Measurements from ENCODE around the gene ANGPTL2. TPM values are rescaled to one million over a fixed set of nuclear protein-coding genes. Genes with fewer than 3 reads are reported as not detected.
"Not testable (repeated sequence)": the region's sequence is repeated elsewhere in the genome, so short reads cannot be mapped to it uniquely, and the experiment has no call there.

ANGPTL2 gene
- total RNA-seq, 1 experiment from 2014 or later: 5.0 TPM

- DNase-seq (ENCODE audit: low read depth): no peak
Measured at GRCh38 chr9:127155314-127155960, 33.0 kb upstream of the ANGPTL2 start.

GRCh38 chr9:127154390-127155191 lies 32.2 kb upstream of the ANGPTL2 start:
- DNase-seq (ENCODE audit: low read depth): peak; percentile 58

DNA sequence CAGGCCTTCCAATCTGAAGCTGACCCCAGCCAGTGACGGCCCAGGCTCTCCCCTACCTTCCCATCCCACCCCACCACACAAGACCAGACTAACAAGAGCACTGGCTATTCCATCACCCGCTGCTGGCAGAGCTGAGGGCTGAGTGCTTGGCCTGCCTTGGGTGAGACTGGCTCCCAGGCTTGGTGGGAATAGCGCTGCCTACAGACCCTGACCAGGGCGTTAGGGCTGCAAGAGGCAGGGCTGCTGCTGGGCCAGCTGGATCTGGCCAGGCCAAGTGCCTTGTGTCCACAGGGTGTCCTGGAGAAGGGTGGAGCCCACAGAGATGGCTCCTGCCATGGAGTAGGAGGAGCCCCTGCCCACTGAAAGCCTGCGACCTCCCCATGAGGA lies 31.6 kb upstream of the ANGPTL2 start:
- no peak for DNase-seq (ENCODE audit: low read depth)

GRCh38 chr9:127153501-127153900 lies 31.1 kb upstream of the ANGPTL2 start:
- DNase-seq (ENCODE audit: low read depth): no peak

GRCh38 chr9:127149463-127150390 lies 27.3 kb upstream of the ANGPTL2 start:
- DNase-seq (ENCODE audit: low read depth): no peak

- DNase-seq (ENCODE audit: low read depth): no peak
Measured at GRCh38 chr9:127149010-127149409, 26.6 kb upstream of the ANGPTL2 start.

DNA sequence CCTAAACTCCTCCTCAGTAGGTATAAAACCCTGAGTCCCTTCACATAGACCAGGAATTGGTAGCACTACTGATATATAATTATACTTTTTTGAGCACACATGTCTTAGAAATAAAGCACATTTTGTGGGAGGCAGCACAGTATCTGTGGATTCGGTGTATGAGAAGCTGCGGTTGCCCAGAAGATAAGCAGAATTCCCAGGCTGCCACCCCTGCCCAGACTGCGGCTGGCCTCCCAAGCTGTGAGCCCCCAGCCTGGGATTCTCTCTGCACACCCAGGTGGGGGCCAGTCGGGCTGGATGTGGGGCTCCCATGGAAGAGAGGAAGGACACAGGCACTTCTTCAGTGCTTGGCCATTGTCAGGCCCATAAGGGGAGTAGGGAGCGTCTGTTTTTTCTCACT lies 25.6 kb upstream of the ANGPTL2 start:
- no peak for DNase-seq (ENCODE audit: low read depth)

DNA sequence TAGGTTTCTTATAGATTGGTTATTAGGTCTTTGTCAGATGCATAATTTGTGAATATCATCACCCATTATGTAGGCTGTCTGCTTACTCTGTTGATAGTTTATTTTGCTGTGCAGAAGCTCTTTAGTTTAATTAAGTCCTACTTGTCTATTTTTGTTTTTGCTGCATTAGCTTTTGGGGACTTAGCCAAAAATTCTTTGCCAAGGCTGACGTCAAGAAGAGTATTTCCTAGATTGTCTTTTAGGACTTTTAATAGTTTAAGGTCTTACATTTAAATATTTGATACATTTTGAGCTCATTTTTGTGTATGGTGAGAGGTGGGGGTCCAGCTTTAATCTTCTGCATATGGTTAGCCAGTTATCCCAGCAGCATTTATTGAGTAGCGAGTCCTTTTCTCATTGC lies 24.8 kb upstream of the ANGPTL2 start:
- no peak for DNase-seq (ENCODE audit: low read depth)

DNA sequence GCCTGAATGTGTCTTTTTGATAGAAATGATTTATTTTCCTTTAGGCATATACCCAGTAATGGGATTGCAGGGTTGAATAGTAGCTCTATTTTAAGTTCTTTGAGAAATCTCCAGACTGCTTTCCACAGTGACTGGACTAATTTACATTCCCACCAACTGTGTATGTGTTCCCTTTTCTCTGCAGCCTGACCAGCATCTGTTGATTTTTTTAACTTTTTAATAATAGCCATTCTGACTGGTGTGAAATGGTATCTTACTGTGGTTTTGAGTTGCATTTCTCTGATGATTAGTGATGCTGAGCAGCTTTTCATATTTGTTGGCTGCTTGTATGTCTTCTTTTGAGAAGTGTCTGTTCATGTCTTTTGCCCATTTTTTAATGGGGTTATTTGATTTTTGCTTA lies 24.4 kb upstream of the ANGPTL2 start:
- DNase-seq (ENCODE audit: low read depth): not testable (repeated sequence)

- DNase-seq (ENCODE audit: low read depth): no peak
Measured at GRCh38 chr9:127144670-127145445, 22.4 kb upstream of the ANGPTL2 start.

- DNase-seq (ENCODE audit: low read depth): no peak
Measured at GRCh38 chr9:127143920-127144465, 21.6 kb upstream of the ANGPTL2 start.

DNA sequence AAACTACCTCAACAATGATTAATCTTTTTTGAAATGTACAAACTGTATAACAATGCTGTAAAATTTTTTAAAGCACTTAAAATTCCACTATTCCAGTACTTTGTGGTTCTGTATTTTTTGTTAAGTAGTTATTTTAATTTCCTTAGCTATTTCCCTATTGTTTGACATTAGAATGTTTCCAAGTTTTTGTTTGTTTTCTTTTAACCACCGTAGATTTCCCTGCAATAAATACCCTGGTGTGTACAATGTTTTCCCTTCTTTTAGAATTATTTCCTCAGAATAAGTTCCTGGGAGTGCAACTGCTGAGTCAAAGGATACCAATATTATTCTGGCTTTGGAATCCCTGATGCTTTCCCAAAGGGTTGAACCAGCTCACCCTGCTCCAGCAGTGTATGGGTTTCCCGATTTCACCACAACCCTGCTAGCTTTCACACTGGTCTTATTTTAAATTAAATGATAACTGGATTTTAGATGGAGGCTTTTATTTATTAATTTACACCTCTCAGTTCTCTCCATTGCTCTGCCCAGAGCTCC lies 20.6 kb upstream of the ANGPTL2 start:
- DNase-seq (ENCODE audit: low read depth): no peak

GRCh38 chr9:127142291-127142690 lies 19.9 kb upstream of the ANGPTL2 start:
- DNase-seq (ENCODE audit: low read depth): no peak

DNA sequence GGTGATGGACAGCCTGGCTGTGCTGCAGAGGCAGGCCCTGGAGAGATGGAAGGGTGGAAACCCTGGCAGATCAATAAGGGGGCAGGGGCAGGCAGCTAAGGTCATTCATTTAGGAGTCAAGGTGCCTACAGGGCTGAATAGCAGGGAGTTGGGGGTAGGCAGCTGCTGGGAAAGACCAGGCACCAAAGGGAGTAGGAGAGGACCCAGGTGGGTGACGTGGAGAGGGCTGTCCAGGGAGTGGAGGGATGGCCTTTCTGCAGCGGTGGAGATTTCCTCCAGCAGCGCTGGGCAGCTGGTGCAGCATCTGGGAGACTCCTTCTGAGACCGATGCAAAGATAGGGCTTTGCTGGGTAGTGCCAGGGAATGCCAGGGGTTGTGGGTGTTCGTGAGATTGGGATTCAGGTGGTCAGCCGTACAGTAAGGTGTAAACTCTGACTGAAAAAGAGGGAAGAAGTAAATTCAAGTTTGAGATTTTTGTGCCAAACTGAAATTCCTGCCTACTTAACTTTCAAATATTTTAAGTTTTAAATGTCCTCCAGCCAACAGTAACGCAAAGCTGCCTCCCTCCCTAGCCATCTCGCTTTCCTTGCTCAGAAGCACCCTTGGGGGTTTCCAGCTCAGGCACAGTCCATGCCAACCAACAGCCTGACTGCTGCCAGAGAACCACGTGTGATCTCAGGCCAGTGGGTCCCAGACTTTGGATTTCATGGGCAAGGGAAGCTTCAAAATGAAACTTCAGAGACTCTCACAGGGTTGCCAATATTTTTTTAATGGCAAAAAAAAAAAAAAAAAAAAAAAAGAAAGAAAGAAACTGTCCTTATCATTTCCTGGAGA lies 18.6 kb upstream of the ANGPTL2 start:
- no peak for DNase-seq (ENCODE audit: low read depth)

- DNase-seq (ENCODE audit: low read depth): no peak
Measured at GRCh38 chr9:127140181-127140580, 17.7 kb upstream of the ANGPTL2 start.

- DNase-seq (ENCODE audit: low read depth): no peak
Measured at GRCh38 chr9:127139775-127140174, 17.3 kb upstream of the ANGPTL2 start.

DNA sequence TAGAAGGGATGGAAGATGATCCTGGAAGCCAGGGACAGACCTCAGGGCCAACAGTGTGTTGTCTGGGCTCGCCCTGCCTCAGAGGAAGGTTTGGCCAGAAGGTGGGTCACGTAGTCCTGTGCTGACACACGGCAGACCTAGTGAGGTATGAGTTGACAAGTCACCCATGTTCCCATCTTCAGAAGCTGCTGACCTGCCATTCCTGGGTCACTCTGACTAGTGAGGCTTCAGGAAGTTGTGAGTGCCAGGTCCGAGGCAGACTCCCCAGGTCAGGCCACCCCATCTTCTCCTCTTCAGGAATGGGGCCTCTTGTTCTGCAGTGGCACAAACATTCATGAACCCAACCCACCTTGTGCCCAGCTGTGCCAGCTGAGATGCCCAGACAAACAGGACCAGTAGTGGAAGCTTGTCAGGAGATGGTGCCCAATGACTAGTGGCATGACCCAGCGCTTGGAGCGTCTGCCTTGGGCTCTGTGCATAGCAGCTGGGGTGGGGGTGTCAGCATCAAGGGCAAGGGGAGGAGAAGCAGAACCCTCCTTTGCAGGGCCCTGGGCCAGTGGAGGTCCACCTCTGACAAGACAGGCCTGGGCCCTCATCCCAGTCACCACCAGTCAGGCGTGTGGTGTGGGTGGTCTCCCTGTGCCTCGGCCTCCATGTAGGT lies 16.8 kb upstream of the ANGPTL2 start:
- DNase-seq (ENCODE audit: low read depth): no peak

GRCh38 chr9:127138444-127138843 lies 16.0 kb upstream of the ANGPTL2 start:
- DNase-seq (ENCODE audit: low read depth): no peak
